IMR-90 (cell line): ENCODE results near the gene RASD2. TPM values are rescaled to one million over a fixed set of nuclear protein-coding genes. Genes with fewer than 3 reads are reported as not detected.

Experiments used
- ATAC-seq: fragments of 200-7000 bp; cut with Tn5 transposase; 2 replicates; pipeline ENCODE4 v1.9.1; 2020; ENCODE audit warnings: low read depth, mild to moderate bottlenecking, moderate library complexity
- BruUV-seq: library from RNA; stranded (reverse); fragments of 400-500 nt; replicated peaks from 2 replicates; lab custom pipeline; 2021; lab: Mats Ljungman, UMichigan
- CTCF ChIA-PET: fragments of 300-600 bp; formaldehyde crosslinking; extraction: SDS; loops from one replicate; lab custom pipeline; 2021; ENCODE audit warnings: antibody characterized with exemption; lab: Yijun Ruan, JAX
- POLR2A ChIA-PET: fragments of 300-600 bp; sonication (Branson Sonifier 250); formaldehyde crosslinking; loops from one replicate; lab custom pipeline; 2022; ENCODE audit warnings: antibody characterized with exemption; ENCODE audit not compliant: unreplicated experiment; lab: Charles Lee
- DNase-seq: peaks from one replicate; pipeline ENCODE4 v3.0.0; 2013
- H2AFZ ChIP-seq: replicated peaks from 2 replicates; pipeline ENCODE3; 2013; ENCODE audit warnings: low read length, mild to moderate bottlenecking; ENCODE audit not compliant: poor library complexity
- H2AK5ac ChIP-seq: 2 replicates; pipeline ENCODE4 v1.6.1; 2013; ENCODE audit warnings: low read depth, low read length, inconsistent platforms
- H2AK9ac ChIP-seq: replicated peaks from 2 replicates; pipeline ENCODE3; 2013; ENCODE audit warnings: mild to moderate bottlenecking, low read depth, low read length, moderate library complexity; ENCODE audit not compliant: poor library complexity
- H2BK120ac ChIP-seq: 2 replicates; pipeline ENCODE4 v1.6.1; 2013; ENCODE audit warnings: low read depth, low read length, inconsistent platforms
- H2BK15ac ChIP-seq: 3 replicates; pipeline ENCODE4 v1.6.1; 2013; ENCODE audit warnings: low read depth, low read length, inconsistent platforms
- H2BK20ac ChIP-seq: 2 replicates; pipeline ENCODE4 v1.6.1; 2013; ENCODE audit warnings: low read depth, mild to moderate bottlenecking, inconsistent platforms, low read length, moderate library complexity
- H2BK5ac ChIP-seq: 2 replicates; pipeline ENCODE4 v1.6.1; 2013; ENCODE audit warnings: mild to moderate bottlenecking, low read depth, low read length, inconsistent platforms; ENCODE audit not compliant: poor library complexity, severe bottlenecking
- H3K14ac ChIP-seq: replicated peaks from 2 replicates; pipeline ENCODE4 v1.6.1; 2013; ENCODE audit warnings: low read depth, low read length, inconsistent platforms
- H3K18ac ChIP-seq: 2 replicates; pipeline ENCODE4 v1.6.1; 2013; ENCODE audit warnings: low read depth, low read length, control low read depth
- H3K23ac ChIP-seq: 2 replicates; pipeline ENCODE4 v1.6.1; 2013; ENCODE audit warnings: low read depth, low read length, inconsistent platforms
- H3K27ac ChIP-seq: 2 replicates; pipeline ENCODE4 v1.5.1; 2013; ENCODE audit warnings: mild to moderate bottlenecking, control low read depth, low read length; ENCODE audit not compliant: insufficient read depth
- H3K27me3 ChIP-seq: 2 replicates; pipeline ENCODE4 v1.6.1; 2013; ENCODE audit warnings: low read length; ENCODE audit not compliant: control insufficient read depth, insufficient read depth
- H3K36me3 ChIP-seq: 2 replicates; pipeline ENCODE4 v1.6.1; 2013; ENCODE audit warnings: low read length, mixed read lengths; ENCODE audit not compliant: control insufficient read depth, insufficient read depth
- H3K4ac ChIP-seq: 2 replicates; pipeline ENCODE4 v1.6.1; 2013; ENCODE audit warnings: low read depth, low read length, inconsistent platforms
- H3K4me1 ChIP-seq: 2 replicates; pipeline ENCODE4 v1.6.1; 2013; ENCODE audit warnings: low read length, mixed read lengths; ENCODE audit not compliant: control insufficient read depth, insufficient read depth
- H3K4me2 ChIP-seq: 2 replicates; pipeline ENCODE4 v1.6.1; 2013; ENCODE audit warnings: low read depth, mild to moderate bottlenecking, control low read depth, low read length, moderate library complexity
- H3K4me3 ChIP-seq: 2 replicates; pipeline ENCODE4 v1.5.1; 2013; ENCODE audit warnings: low read depth, mild to moderate bottlenecking, control low read depth, low read length, moderate library complexity; ENCODE audit not compliant: insufficient read depth
- H3K56ac ChIP-seq: 2 replicates; pipeline ENCODE4 v1.6.1; 2013; ENCODE audit warnings: low read length, inconsistent platforms; ENCODE audit not compliant: insufficient read depth; ENCODE audit errors: extremely low read depth
- H3K79me1 ChIP-seq, 2 experiments: 2 replicates each; pipeline ENCODE4 v1.6.1; 2013; ENCODE audit warnings: low read length in 2 of 2, inconsistent platforms in 1 of 2, low read depth in 1 of 2
- H3K9ac ChIP-seq: 2 replicates; pipeline ENCODE4 v1.6.1; 2013; ENCODE audit warnings: low read depth, low read length, control low read depth
- H3K9me1 ChIP-seq: 2 replicates; pipeline ENCODE4 v1.6.1; 2013; ENCODE audit warnings: low read length, inconsistent platforms; ENCODE audit not compliant: insufficient read depth
- H3K9me3 ChIP-seq: 2 replicates; pipeline ENCODE4 v1.6.1; 2013; ENCODE audit warnings: low read length; ENCODE audit not compliant: control insufficient read depth, insufficient read depth
- H4K20me1 ChIP-seq: 2 replicates; pipeline ENCODE4 v1.6.1; 2013; ENCODE audit warnings: low read length, inconsistent platforms; ENCODE audit not compliant: insufficient read depth
- H4K5ac ChIP-seq: 2 replicates; pipeline ENCODE4 v1.6.1; 2013; ENCODE audit warnings: mild to moderate bottlenecking, low read depth, low read length, control low read depth
- H4K8ac ChIP-seq, 2 experiments: 2 replicates each; pipeline ENCODE4 v1.6.1; 2013; ENCODE audit warnings: low read depth in 2 of 2, low read length in 2 of 2, control low read depth in 1 of 2, inconsistent platforms in 1 of 2
- H4K91ac ChIP-seq: 2 replicates; pipeline ENCODE4 v1.6.1; 2013; ENCODE audit warnings: low read depth, low read length, inconsistent platforms; ENCODE audit not compliant: insufficient read depth
- BHLHE40 ChIP-seq: fragments of 150-350 bp; IDR thresholded peaks from 2 replicates; pipeline ENCODE4 v1.6.1; 2016; ENCODE audit warnings: mild to moderate bottlenecking, low read depth, low read length
- CEBPB ChIP-seq: IDR thresholded peaks from 2 replicates; pipeline ENCODE4 v1.6.1; 2012; ENCODE audit warnings: low read depth, low read length, improper control_type of control experiment
- CHD1 ChIP-seq: IDR thresholded peaks from 2 replicates; pipeline ENCODE4 v1.6.1; 2012; ENCODE audit warnings: low read depth, low read length, improper control_type of control experiment
- MXI1 ChIP-seq: IDR thresholded peaks from 2 replicates; pipeline ENCODE4 v1.6.1; 2012; ENCODE audit warnings: low read depth, mild to moderate bottlenecking, low read length, moderate library complexity, borderline replicate concordance
- NFE2L2 ChIP-seq: fragments of 150-350 bp; IDR thresholded peaks from 2 replicates; pipeline ENCODE4 v1.6.1; 2016; ENCODE audit warnings: low read depth, mild to moderate bottlenecking, low read length
- RFX5 ChIP-seq: IDR thresholded peaks from 2 replicates; pipeline ENCODE4 v1.8.0; 2012; ENCODE audit warnings: low read depth, mild to moderate bottlenecking, low read length, moderate library complexity
- WGBS, 2 experiments: methylation state at CpG; one replicate each; pipeline versions ENCODE4 v1.1.5 to v1.1.7; 2013; ENCODE audit warnings: missing lambda C conversion rate in 2 of 2; ENCODE audit not compliant: insufficient read length in 1 of 2; ENCODE audit errors: extremely low coverage in 2 of 2; 5-methylcytosine and 5-hydroxymethylcytosine counted together
- dilution Hi-C: fragments of 300-500 bp; cut with HindIII; formaldehyde crosslinking; loops from one replicate; pipeline ENCODE4 v1.14.3; 2018; ENCODE audit warnings: low sequenced_read_pairs; ENCODE audit not compliant: unreplicated experiment
- in situ Hi-C: fragments of 300-500 bp; cut with MboI; formaldehyde crosslinking; loops from 3 replicates; pipeline ENCODE4 v1.14.3; 2019; ENCODE audit warnings: low sequenced_read_pairs, inconsistent platforms, mixed read lengths
- intact Hi-C: fragments of 100-400 bp; cut with micrococcal nuclease; formaldehyde crosslinking; loops from 2 replicates; pipeline ENCODE4 v1.10.0; 2022
- polyA plus RNA-seq, 3 experiments: library from polyadenylated mRNA; depleted of rRNA; stranded (reverse); fragments of >200 nt; gene quantifications; 2 replicates each; pipeline ENCODE4 v1.2.3, GENCODE V29; 2012; ENCODE audit warnings: low replicate concordance in 1 of 3
- total RNA-seq: library from RNA; depleted of rRNA; stranded (reverse); fragments of >200 nt; gene quantifications from 2 replicates; pipeline ENCODE4 v1.2.3, GENCODE V29; 2012
- TF ChIP-seq, protein P1 (sequence below): fragments of 150-350 bp; IDR thresholded peaks from 2 replicates; pipeline ENCODE4 v1.6.1; 2016; ENCODE audit warnings: low read depth, mild to moderate bottlenecking, low read length, moderate library complexity, borderline replicate concordance
- TF ChIP-seq, protein P2 (sequence below): fragments of 150-350 bp; IDR thresholded peaks from 2 replicates; pipeline ENCODE4 v1.6.1; 2017; ENCODE audit warnings: mild to moderate bottlenecking, antibody characterized with exemption, low read length, low read depth

RASD2 gene
- total and polyA plus RNA-seq, 2 of the 4 experiments (the other 2 are of a cell fraction), result under 0.01 to 0.32 TPM

DNA sequence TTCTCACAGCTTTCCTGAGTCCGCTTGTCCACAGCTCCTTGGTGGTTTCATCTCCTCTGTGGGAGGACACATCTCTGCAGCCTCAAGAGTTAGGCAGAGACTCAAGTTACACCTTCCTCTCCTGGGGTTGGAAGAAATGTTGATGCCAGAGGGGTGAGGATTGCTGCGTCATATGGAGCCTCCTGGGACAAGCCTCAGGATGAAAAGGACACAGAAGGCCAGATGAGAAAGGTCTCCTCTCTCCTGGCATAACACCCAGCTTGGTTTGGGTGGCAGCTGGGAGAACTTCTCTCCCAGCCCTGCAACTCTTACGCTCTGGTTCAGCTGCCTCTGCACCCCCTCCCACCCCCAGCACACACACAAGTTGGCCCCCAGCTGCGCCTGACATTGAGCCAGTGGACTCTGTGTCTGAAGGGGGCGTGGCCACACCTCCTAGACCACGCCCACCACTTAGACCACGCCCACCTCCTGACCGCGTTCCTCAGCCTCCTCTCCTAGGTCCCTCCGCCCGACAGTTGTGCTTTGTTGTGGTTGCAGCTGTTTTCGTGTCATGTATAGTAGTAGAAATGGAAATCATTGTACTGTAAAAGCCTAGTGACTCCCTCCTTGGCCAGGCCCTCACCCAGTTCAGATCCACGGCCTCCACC is 11.7 kb downstream of the RASD2 start:
- Histone ChIP-seq H3K4ac (no peak overlapping the region), H3K4me2 (no peak overlapping the region), H3K14ac (no peak overlapping the region), H2BK15ac (no peak overlapping the region), H4K8ac (no peak overlapping the region), H2BK5ac (no peak overlapping the region), H2AFZ (peak overlapping the region; percentile 13), H3K4me3 (no peak overlapping the region), H3K23ac (no peak overlapping the region), H2BK120ac (no peak overlapping the region), H3K36me3 (no peaks in the 10 kb centered on the region), H3K27ac (no peak overlapping the region), H3K18ac (no peak overlapping the region), H3K4me1 (peaks cover 9% of the 10 kb centered on the region), H2BK20ac (no peak overlapping the region), H3K56ac (no peak overlapping the region), H4K5ac (no peak overlapping the region), H2AK5ac (peak overlapping the region; percentile 30; the same call in 1 of the 2 replicates), H3K79me1 (no peaks in the 10 kb centered on the region), H2AK9ac (no peak overlapping the region), H3K9me3 (no peaks in the 10 kb centered on the region), H3K9ac (no peak overlapping the region), H4K20me1 (no peaks in the 10 kb centered on the region), H3K27me3 (no peaks in the 10 kb centered on the region), H4K91ac (no peak overlapping the region), H3K9me1 (0 out of 2 replicates have a peak, but pooled peaks cover 5% of the 10 kb centered on the region)
- no peak for DNase-seq
- ChIA-PET POLR2A (no interaction called here), CTCF (interaction anchor here (0.6 kb wide), 1 partner anchor 575 kb away, joined by 5 read pairs; no protein-coding TSS in a partner anchor)
- dilution Hi-C loops, result no loop called here
- 83% methylated on average over 2 of the region's 13 CpGs; no CpG with 5 or more reads in 1 of the 2 experiments for WGBS, 2 experiments
- intact Hi-C loops, result no loop called here
- no TSS peak for BruUV-seq
- TF ChIP-seq, protein P1, sequence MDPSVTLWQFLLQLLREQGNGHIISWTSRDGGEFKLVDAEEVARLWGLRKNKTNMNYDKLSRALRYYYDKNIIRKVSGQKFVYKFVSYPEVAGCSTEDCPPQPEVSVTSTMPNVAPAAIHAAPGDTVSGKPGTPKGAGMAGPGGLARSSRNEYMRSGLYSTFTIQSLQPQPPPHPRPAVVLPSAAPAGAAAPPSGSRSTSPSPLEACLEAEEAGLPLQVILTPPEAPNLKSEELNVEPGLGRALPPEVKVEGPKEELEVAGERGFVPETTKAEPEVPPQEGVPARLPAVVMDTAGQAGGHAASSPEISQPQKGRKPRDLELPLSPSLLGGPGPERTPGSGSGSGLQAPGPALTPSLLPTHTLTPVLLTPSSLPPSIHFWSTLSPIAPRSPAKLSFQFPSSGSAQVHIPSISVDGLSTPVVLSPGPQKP, result no peak
- TF ChIP-seq MXI1, result no peak
- TF ChIP-seq BHLHE40, result no peak
- TF ChIP-seq RFX5, result no peak
- no peak for TF ChIP-seq CEBPB
- TF ChIP-seq, protein P2, sequence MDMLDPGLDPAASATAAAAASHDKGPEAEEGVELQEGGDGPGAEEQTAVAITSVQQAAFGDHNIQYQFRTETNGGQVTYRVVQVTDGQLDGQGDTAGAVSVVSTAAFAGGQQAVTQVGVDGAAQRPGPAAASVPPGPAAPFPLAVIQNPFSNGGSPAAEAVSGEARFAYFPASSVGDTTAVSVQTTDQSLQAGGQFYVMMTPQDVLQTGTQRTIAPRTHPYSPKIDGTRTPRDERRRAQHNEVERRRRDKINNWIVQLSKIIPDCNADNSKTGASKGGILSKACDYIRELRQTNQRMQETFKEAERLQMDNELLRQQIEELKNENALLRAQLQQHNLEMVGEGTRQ, result no peak
- TF ChIP-seq NFE2L2, result no peak
- no peak for TF ChIP-seq CHD1
- ATAC-seq, result peak; percentile 62
- in situ Hi-C loops, result no loop called here
